T follicular helper cell (primary cell): ENCODE measurements around the gene HDAC1.

ENCODE experiments used
- DNase-seq: peaks from one replicate; pipeline ENCODE4 v3.0.0-alpha.2; 2020; ENCODE audit warnings: low read depth

The HDAC1 gene

DNA sequence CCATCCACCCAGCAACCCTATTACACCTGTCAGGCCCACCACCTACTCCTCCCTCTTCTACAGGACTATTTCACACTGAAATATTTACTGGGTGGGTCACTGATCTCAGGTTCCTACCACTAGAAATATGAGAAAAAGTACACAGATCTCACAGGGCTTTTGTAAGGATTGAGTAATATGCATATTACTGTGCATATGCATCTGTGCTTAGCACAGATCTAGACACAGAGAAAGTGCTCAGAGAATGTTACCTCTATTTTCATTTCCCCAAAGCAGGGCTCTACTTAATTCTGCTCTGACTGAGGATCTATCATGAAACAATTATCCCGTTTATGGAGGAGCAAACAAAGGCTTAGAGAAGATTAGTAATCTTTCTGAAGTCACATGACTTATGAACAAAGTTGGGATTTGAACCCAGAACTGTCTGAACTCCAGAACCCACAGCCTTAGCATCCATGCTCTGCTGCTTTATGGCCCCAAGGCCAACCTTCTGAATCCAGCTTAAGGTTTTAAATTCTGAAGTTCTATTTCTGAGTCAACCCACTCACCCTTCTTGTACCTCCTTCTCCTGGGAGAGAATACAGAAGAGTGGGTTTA is 82.2 kb downstream of the HDAC1 start:
- no peak for DNase-seq

DNA sequence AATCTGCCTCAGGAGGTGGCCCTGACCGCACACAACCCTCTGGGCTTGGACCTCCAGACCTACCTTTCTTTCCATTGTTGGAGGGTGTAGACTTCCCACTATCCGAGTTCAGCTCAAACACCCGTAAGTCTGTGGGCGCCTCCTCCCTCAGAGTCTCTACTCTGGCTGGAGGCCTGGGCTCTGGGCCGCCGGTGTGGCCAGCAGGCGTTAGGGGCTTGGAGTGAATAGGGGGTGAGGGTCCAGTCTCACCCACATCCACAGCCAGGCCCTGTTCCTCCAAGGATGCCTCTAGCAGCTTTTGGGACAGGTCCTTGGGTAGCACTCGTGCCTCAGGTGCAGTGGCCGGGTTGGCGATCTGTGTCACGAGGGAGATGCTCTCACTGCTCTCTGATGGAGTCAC is 84.3 kb downstream of the HDAC1 start:
- no peak for DNase-seq

DNA sequence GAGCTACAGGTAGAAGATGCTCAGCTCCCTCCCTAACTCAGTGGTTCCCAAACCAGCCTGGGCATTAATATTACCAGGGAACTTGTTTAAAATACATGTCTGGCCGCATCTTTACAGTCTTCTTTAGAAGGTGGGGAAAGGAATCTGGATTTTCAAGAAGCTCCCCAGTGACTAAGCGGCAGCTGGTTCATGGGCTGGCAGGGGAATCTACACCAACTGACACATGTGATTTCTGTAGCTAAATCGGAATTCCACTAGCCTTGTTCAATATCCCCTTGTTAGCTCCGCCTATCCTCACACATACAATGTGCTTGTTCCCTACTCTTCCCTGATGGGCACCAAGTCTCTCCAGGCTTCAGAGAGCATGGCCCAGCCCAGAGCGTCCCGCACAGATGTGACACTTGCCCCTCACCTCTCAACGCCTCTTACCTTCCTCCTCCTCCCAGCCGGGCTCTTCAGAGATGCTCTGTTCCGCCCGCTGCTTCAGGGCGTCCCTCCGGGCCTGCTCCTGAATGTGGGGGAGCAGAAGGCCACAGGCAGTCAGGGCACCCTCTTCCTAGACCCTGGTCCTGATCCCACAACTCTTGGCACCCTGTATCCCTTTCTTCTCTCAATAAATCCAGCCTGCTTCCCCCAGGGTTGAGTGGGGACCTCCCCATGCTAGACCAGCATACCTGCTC is 85.8 kb downstream of the HDAC1 start:
- no peak for DNase-seq

GRCh38 chr1:32380057-32380456 is 88.2 kb downstream of the HDAC1 start:
- no peak for DNase-seq
